SH-SY5Y (cell line): ENCODE measurements around the gene NYNRIN.

Source experiments
- GATA2 ChIP-seq: IDR thresholded peaks from 2 replicates; pipeline ENCODE4 v1.6.1; 2011; ENCODE audit warnings: mild to moderate bottlenecking, low read depth, low read length
- GATA3 ChIP-seq: IDR thresholded peaks from 2 replicates; pipeline ENCODE4 v1.6.1; 2011; ENCODE audit warnings: low read depth, mild to moderate bottlenecking, low read length, moderate library complexity

DNA sequence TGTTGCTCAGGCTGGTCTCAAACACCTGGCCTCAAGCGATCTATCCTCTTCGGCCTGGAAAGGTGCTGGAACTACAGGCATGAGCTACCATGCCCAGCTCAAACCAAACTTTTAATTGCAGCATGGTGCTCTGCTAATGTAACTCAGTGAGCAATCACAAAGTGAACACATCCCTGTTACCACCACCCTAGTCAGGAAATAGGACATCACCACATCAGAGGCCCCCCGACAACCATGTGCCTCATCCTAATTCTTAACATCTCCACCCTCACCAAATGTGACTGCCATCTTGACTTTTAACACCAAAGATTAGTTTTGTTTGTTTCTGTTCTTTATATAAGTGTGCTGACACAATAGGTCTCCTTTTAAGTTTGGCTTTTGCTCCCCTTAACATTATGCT is 66.6 kb downstream of the NYNRIN start:
- no peak for TF ChIP-seq GATA3
- TF ChIP-seq GATA2, result no peak
